ENCODE measurements around the gene TUFT1. TPM values are rescaled to one million over a fixed set of nuclear protein-coding genes. Genes with fewer than 3 reads are reported as not detected.

Gene TUFT1
- total RNA-seq, 1 experiment from 2014 or later: 34.9 TPM

- peaks cover 5% of the 10 kb centered on the region for H3K4me1 Mint-ChIP-seq (ENCODE audit: low read depth, unreplicated experiment)
- H3K27me3 Mint-ChIP-seq (ENCODE audit: insufficient read depth, unreplicated experiment): no peaks in the 10 kb centered on the region
- Histone ChIP-seq H3K4me3 (ENCODE audit: low read depth, low read length) (no peak overlapping the region), H3K4me1 (no peaks in the 10 kb centered on the region), H3K36me3 (ENCODE audit: control insufficient read depth, insufficient read depth, low read length) (peaks cover 7% of the 10 kb centered on the region), H3K9me3 (no peaks in the 10 kb centered on the region), H3K27me3 (replicated peaks; ENCODE audit: control insufficient read depth, insufficient read depth, low read length) (no peaks in the 10 kb centered on the region)
- intact Hi-C loops (cut with micrococcal nuclease; ENCODE audit: unreplicated experiment): no loop called here
- H3K27ac Mint-ChIP-seq (ENCODE audit: unreplicated experiment): no peak overlapping the region
- no peak overlapping the region for H3K4me3 Mint-ChIP-seq (ENCODE audit: unreplicated experiment)
- no peak for DNase-seq
- no peaks in the 10 kb centered on the region for H3K9me3 Mint-ChIP-seq (ENCODE audit: unreplicated experiment)
- H3K36me3 Mint-ChIP-seq (ENCODE audit: insufficient read depth, unreplicated experiment): peaks cover 100% of the 10 kb centered on the region
- ChIA-PET CTCF (no interaction called here), POLR2A (interaction anchor here (1.2 kb wide), 1 partner anchor 10 kb away, joined by 3 read pairs; no protein-coding TSS in a partner anchor)
- no TSS peak for BruUV-seq (replicated peaks)
- TF ChIP-seq CTCF (IDR thresholded peaks at IDR 0.05; ENCODE audit: insufficient read depth in 1 of 2, low read depth in 1 of 2, low read length in 1 of 2, severe bottlenecking in 1 of 2, unreplicated experiment in 1 of 2): no peak
Observed at GRCh38 chr1:151529211-151529702, 10.9 kb upstream of the TUFT1 start.

GRCh38 chr1:151529781-151530180 lies 10.3 kb upstream of the TUFT1 start:
- no peak overlapping the region for H3K4me3 Mint-ChIP-seq (ENCODE audit: unreplicated experiment)
- H3K36me3 Mint-ChIP-seq (ENCODE audit: insufficient read depth, unreplicated experiment): peaks cover 100% of the 10 kb centered on the region
- Histone ChIP-seq H3K36me3 (ENCODE audit: control insufficient read depth, insufficient read depth, low read length) (peaks cover 6% of the 10 kb centered on the region), H3K27me3 (replicated peaks; ENCODE audit: control insufficient read depth, insufficient read depth, low read length) (no peaks in the 10 kb centered on the region), H3K4me3 (ENCODE audit: low read depth, low read length) (no peak overlapping the region), H3K4me1 (no peaks in the 10 kb centered on the region), H3K9me3 (no peaks in the 10 kb centered on the region)
- peaks cover 5% of the 10 kb centered on the region for H3K4me1 Mint-ChIP-seq (ENCODE audit: low read depth, unreplicated experiment)
- no peak for TF ChIP-seq CTCF (IDR thresholded peaks at IDR 0.05; ENCODE audit: insufficient read depth in 1 of 2, low read depth in 1 of 2, low read length in 1 of 2, severe bottlenecking in 1 of 2, unreplicated experiment in 1 of 2)
- ChIA-PET CTCF (no interaction called here), POLR2A (interaction anchor here (1.2 kb wide), 1 partner anchor 10 kb away, joined by 3 read pairs; no protein-coding TSS in a partner anchor)
- H3K9me3 Mint-ChIP-seq (ENCODE audit: unreplicated experiment): no peaks in the 10 kb centered on the region
- no peaks in the 10 kb centered on the region for H3K27me3 Mint-ChIP-seq (ENCODE audit: insufficient read depth, unreplicated experiment)
- TSS peak; percentile 14 for BruUV-seq (replicated peaks)
- H3K27ac Mint-ChIP-seq (ENCODE audit: unreplicated experiment): no peak overlapping the region
- intact Hi-C loops (cut with micrococcal nuclease; ENCODE audit: unreplicated experiment): no loop called here
- DNase-seq: no peak

GRCh38 chr1:151530461-151530860 lies 9.6 kb upstream of the TUFT1 start:
- H3K36me3 ChIP-seq (ENCODE audit: control insufficient read depth, insufficient read depth, low read length): peaks cover 6% of the 10 kb centered on the region
- H3K4me3 Mint-ChIP-seq (ENCODE audit: unreplicated experiment): no peak overlapping the region
- H3K36me3 Mint-ChIP-seq (ENCODE audit: insufficient read depth, unreplicated experiment): peaks cover 100% of the 10 kb centered on the region
- H3K4me3 ChIP-seq (ENCODE audit: low read depth, low read length): no peak overlapping the region
- BruUV-seq (replicated peaks): no TSS peak
- ChIA-PET CTCF (no interaction called here), POLR2A (interaction anchor here (1.2 kb wide), 1 partner anchor 9 kb away, joined by 3 read pairs; no protein-coding TSS in a partner anchor)
- TF ChIP-seq CTCF (IDR thresholded peaks at IDR 0.05; ENCODE audit: insufficient read depth in 1 of 2, low read depth in 1 of 2, low read length in 1 of 2, severe bottlenecking in 1 of 2, unreplicated experiment in 1 of 2): no peak
- DNase-seq: no peak
- H3K27me3 Mint-ChIP-seq (ENCODE audit: insufficient read depth, unreplicated experiment): no peaks in the 10 kb centered on the region
- H3K4me1 Mint-ChIP-seq (ENCODE audit: low read depth, unreplicated experiment): peaks cover 5% of the 10 kb centered on the region
- H3K27me3 ChIP-seq (replicated peaks; ENCODE audit: control insufficient read depth, insufficient read depth, low read length): no peaks in the 10 kb centered on the region
- H3K4me1 ChIP-seq: no peaks in the 10 kb centered on the region
- H3K9me3 Mint-ChIP-seq (ENCODE audit: unreplicated experiment): no peaks in the 10 kb centered on the region
- no peak overlapping the region for H3K27ac Mint-ChIP-seq (ENCODE audit: unreplicated experiment)
- intact Hi-C loops (cut with micrococcal nuclease; ENCODE audit: unreplicated experiment): no loop called here
- no peaks in the 10 kb centered on the region for H3K9me3 ChIP-seq

Measured in Caco-2 (cell line).